Ishikawa (cell line): ENCODE data around the gene KCNJ15.

ENCODE experiments used
- CEBPB ChIP-seq: IDR thresholded peaks from 2 replicates; pipeline ENCODE4 v1.6.1; 2012
- CREB1 ChIP-seq: IDR thresholded peaks from 2 replicates; pipeline ENCODE4 v1.6.1; 2012; ENCODE audit warnings: low read depth
- EGR1 ChIP-seq: IDR thresholded peaks from 2 replicates; pipeline ENCODE4 v1.6.1; 2012
- EP300 ChIP-seq: IDR thresholded peaks from 2 replicates; pipeline ENCODE4 v1.6.1; 2012; ENCODE audit warnings: borderline replicate concordance
- FOXM1 ChIP-seq: IDR thresholded peaks from 2 replicates; pipeline ENCODE4 v1.6.1; 2012; ENCODE audit warnings: low read depth, borderline replicate concordance
- MAX ChIP-seq: IDR thresholded peaks from 2 replicates; pipeline ENCODE4 v1.6.1; 2012
- NFIC ChIP-seq: IDR thresholded peaks from 2 replicates; pipeline ENCODE4 v1.6.1; 2012
- RAD21 ChIP-seq: IDR thresholded peaks from 2 replicates; pipeline ENCODE4 v1.6.1; 2012; ENCODE audit warnings: low read depth
- REST ChIP-seq: IDR thresholded peaks from 2 replicates; pipeline ENCODE4 v1.6.1; 2012; ENCODE audit warnings: low read depth, mild to moderate bottlenecking
- TAF1 ChIP-seq: IDR thresholded peaks from 2 replicates; pipeline ENCODE4 v1.6.1; 2012; ENCODE audit warnings: low read depth, mild to moderate bottlenecking
- TCF12 ChIP-seq: IDR thresholded peaks from 2 replicates; pipeline ENCODE4 v1.6.1; 2012; ENCODE audit warnings: low read depth
- TEAD4 ChIP-seq: IDR thresholded peaks from 2 replicates; pipeline ENCODE4 v1.6.1; 2012
- USF1 ChIP-seq: IDR thresholded peaks from 2 replicates; pipeline ENCODE4 v1.6.1; 2012
- YY1 ChIP-seq: IDR thresholded peaks from 2 replicates; pipeline ENCODE4 v1.6.1; 2012; ENCODE audit warnings: low read depth
- ZBTB7A ChIP-seq: IDR thresholded peaks from 2 replicates; pipeline ENCODE4 v1.6.1; 2012; ENCODE audit warnings: low read depth

The KCNJ15 gene

GRCh38 chr21:38293113-38293512 lies 36.3 kb downstream of the KCNJ15 start:
- TF ChIP-seq CEBPB, result no peak
- no peak for TF ChIP-seq RAD21
- TF ChIP-seq YY1, result no peak
- no peak for TF ChIP-seq CREB1
- no peak for TF ChIP-seq FOXM1
- no peak for TF ChIP-seq EGR1
- TF ChIP-seq REST, result no peak

- TF ChIP-seq RAD21 (no peak), MAX (no peak), TAF1 (no peak), REST (no peak), CEBPB (no peak), EGR1 (no peak), ZBTB7A (no peak), USF1 (no peak), NFIC (no peak), YY1 (no peak)
Measured at GRCh38 chr21:38293765-38294164, 37.0 kb downstream of the KCNJ15 start.

GRCh38 chr21:38294609-38295008 lies 37.8 kb downstream of the KCNJ15 start:
- TF ChIP-seq EGR1 (no peak), NFIC (no peak), TAF1 (no peak), RAD21 (no peak), CREB1 (no peak), TCF12 (no peak), MAX (no peak), YY1 (no peak), EP300 (no peak), FOXM1 (no peak)

- TF ChIP-seq MAX, result no peak
Measured at GRCh38 chr21:38295997-38296764, 39.4 kb downstream of the KCNJ15 start.

GRCh38 chr21:38297194-38297631 lies 40.4 kb downstream of the KCNJ15 start:
- TF ChIP-seq TEAD4 (no peak), CREB1 (no peak), REST (no peak), YY1 (no peak), ZBTB7A (no peak), FOXM1 (no peak), RAD21 (no peak)
